IMR-90 (cell line): ENCODE data around the gene FAM193A. TPM values are rescaled to one million over a fixed set of nuclear protein-coding genes. Genes with fewer than 3 reads are reported as not detected.
A peak's percentile ranks its signal among the peaks of the same experiment; 100 is the strongest.

ENCODE experiments used
- ATAC-seq: fragments of 200-7000 bp; cut with Tn5 transposase; 2 replicates; pipeline ENCODE4 v1.9.1; 2020; ENCODE audit warnings: low read depth, mild to moderate bottlenecking, moderate library complexity
- BruUV-seq: library from RNA; stranded (reverse); fragments of 400-500 nt; replicated peaks from 2 replicates; lab custom pipeline; 2021; lab: Mats Ljungman, UMichigan
- CTCF ChIA-PET: fragments of 300-600 bp; formaldehyde crosslinking; extraction: SDS; loops from one replicate; lab custom pipeline; 2021; ENCODE audit warnings: antibody characterized with exemption; lab: Yijun Ruan, JAX
- POLR2A ChIA-PET: fragments of 300-600 bp; sonication (Branson Sonifier 250); formaldehyde crosslinking; loops from one replicate; lab custom pipeline; 2022; ENCODE audit warnings: antibody characterized with exemption; ENCODE audit not compliant: unreplicated experiment; lab: Charles Lee
- DNase-seq: peaks from one replicate; pipeline ENCODE4 v3.0.0; 2013
- H2AFZ ChIP-seq: replicated peaks from 2 replicates; pipeline ENCODE3; 2013; ENCODE audit warnings: low read length, mild to moderate bottlenecking; ENCODE audit not compliant: poor library complexity
- H2AK5ac ChIP-seq: 2 replicates; pipeline ENCODE4 v1.6.1; 2013; ENCODE audit warnings: low read depth, low read length, inconsistent platforms
- H2AK9ac ChIP-seq: replicated peaks from 2 replicates; pipeline ENCODE3; 2013; ENCODE audit warnings: mild to moderate bottlenecking, low read depth, low read length, moderate library complexity; ENCODE audit not compliant: poor library complexity
- H2BK120ac ChIP-seq: 2 replicates; pipeline ENCODE4 v1.6.1; 2013; ENCODE audit warnings: low read depth, low read length, inconsistent platforms
- H2BK15ac ChIP-seq: 3 replicates; pipeline ENCODE4 v1.6.1; 2013; ENCODE audit warnings: low read depth, low read length, inconsistent platforms
- H2BK20ac ChIP-seq: 2 replicates; pipeline ENCODE4 v1.6.1; 2013; ENCODE audit warnings: low read depth, mild to moderate bottlenecking, inconsistent platforms, low read length, moderate library complexity
- H2BK5ac ChIP-seq: 2 replicates; pipeline ENCODE4 v1.6.1; 2013; ENCODE audit warnings: mild to moderate bottlenecking, low read depth, low read length, inconsistent platforms; ENCODE audit not compliant: poor library complexity, severe bottlenecking
- H3K14ac ChIP-seq: replicated peaks from 2 replicates; pipeline ENCODE4 v1.6.1; 2013; ENCODE audit warnings: low read depth, low read length, inconsistent platforms
- H3K18ac ChIP-seq: 2 replicates; pipeline ENCODE4 v1.6.1; 2013; ENCODE audit warnings: low read depth, low read length, control low read depth
- H3K23ac ChIP-seq: 2 replicates; pipeline ENCODE4 v1.6.1; 2013; ENCODE audit warnings: low read depth, low read length, inconsistent platforms
- H3K27ac ChIP-seq: 2 replicates; pipeline ENCODE4 v1.5.1; 2013; ENCODE audit warnings: mild to moderate bottlenecking, control low read depth, low read length; ENCODE audit not compliant: insufficient read depth
- H3K27me3 ChIP-seq: 2 replicates; pipeline ENCODE4 v1.6.1; 2013; ENCODE audit warnings: low read length; ENCODE audit not compliant: control insufficient read depth, insufficient read depth
- H3K36me3 ChIP-seq: 2 replicates; pipeline ENCODE4 v1.6.1; 2013; ENCODE audit warnings: low read length, mixed read lengths; ENCODE audit not compliant: control insufficient read depth, insufficient read depth
- H3K4ac ChIP-seq: 2 replicates; pipeline ENCODE4 v1.6.1; 2013; ENCODE audit warnings: low read depth, low read length, inconsistent platforms
- H3K4me1 ChIP-seq: 2 replicates; pipeline ENCODE4 v1.6.1; 2013; ENCODE audit warnings: low read length, mixed read lengths; ENCODE audit not compliant: control insufficient read depth, insufficient read depth
- H3K4me2 ChIP-seq: 2 replicates; pipeline ENCODE4 v1.6.1; 2013; ENCODE audit warnings: low read depth, mild to moderate bottlenecking, control low read depth, low read length, moderate library complexity
- H3K4me3 ChIP-seq: 2 replicates; pipeline ENCODE4 v1.5.1; 2013; ENCODE audit warnings: low read depth, mild to moderate bottlenecking, control low read depth, low read length, moderate library complexity; ENCODE audit not compliant: insufficient read depth
- H3K56ac ChIP-seq: 2 replicates; pipeline ENCODE4 v1.6.1; 2013; ENCODE audit warnings: low read length, inconsistent platforms; ENCODE audit not compliant: insufficient read depth; ENCODE audit errors: extremely low read depth
- H3K79me1 ChIP-seq, 2 experiments: 2 replicates each; pipeline ENCODE4 v1.6.1; 2013; ENCODE audit warnings: low read length in 2 of 2, inconsistent platforms in 1 of 2, low read depth in 1 of 2
- H3K9ac ChIP-seq: 2 replicates; pipeline ENCODE4 v1.6.1; 2013; ENCODE audit warnings: low read depth, low read length, control low read depth
- H3K9me1 ChIP-seq: 2 replicates; pipeline ENCODE4 v1.6.1; 2013; ENCODE audit warnings: low read length, inconsistent platforms; ENCODE audit not compliant: insufficient read depth
- H3K9me3 ChIP-seq: 2 replicates; pipeline ENCODE4 v1.6.1; 2013; ENCODE audit warnings: low read length; ENCODE audit not compliant: control insufficient read depth, insufficient read depth
- H4K20me1 ChIP-seq: 2 replicates; pipeline ENCODE4 v1.6.1; 2013; ENCODE audit warnings: low read length, inconsistent platforms; ENCODE audit not compliant: insufficient read depth
- H4K5ac ChIP-seq: 2 replicates; pipeline ENCODE4 v1.6.1; 2013; ENCODE audit warnings: mild to moderate bottlenecking, low read depth, low read length, control low read depth
- H4K8ac ChIP-seq, 2 experiments: 2 replicates each; pipeline ENCODE4 v1.6.1; 2013; ENCODE audit warnings: low read depth in 2 of 2, low read length in 2 of 2, control low read depth in 1 of 2, inconsistent platforms in 1 of 2
- H4K91ac ChIP-seq: 2 replicates; pipeline ENCODE4 v1.6.1; 2013; ENCODE audit warnings: low read depth, low read length, inconsistent platforms; ENCODE audit not compliant: insufficient read depth
- BHLHE40 ChIP-seq: fragments of 150-350 bp; IDR thresholded peaks from 2 replicates; pipeline ENCODE4 v1.6.1; 2016; ENCODE audit warnings: mild to moderate bottlenecking, low read depth, low read length
- RAD21 ChIP-seq: IDR thresholded peaks from 2 replicates; pipeline ENCODE4 v1.6.1; 2012; ENCODE audit warnings: low read length, improper control_type of control experiment
- WGBS, 2 experiments: methylation state at CpG; one replicate each; pipeline versions ENCODE4 v1.1.5 to v1.1.7; 2013; ENCODE audit warnings: missing lambda C conversion rate in 2 of 2; ENCODE audit not compliant: insufficient read length in 1 of 2; ENCODE audit errors: extremely low coverage in 2 of 2; 5-methylcytosine and 5-hydroxymethylcytosine counted together
- dilution Hi-C: fragments of 300-500 bp; cut with HindIII; formaldehyde crosslinking; loops from one replicate; pipeline ENCODE4 v1.14.3; 2018; ENCODE audit warnings: low sequenced_read_pairs; ENCODE audit not compliant: unreplicated experiment
- in situ Hi-C: fragments of 300-500 bp; cut with MboI; formaldehyde crosslinking; loops from 3 replicates; pipeline ENCODE4 v1.14.3; 2019; ENCODE audit warnings: low sequenced_read_pairs, inconsistent platforms, mixed read lengths
- intact Hi-C: fragments of 100-400 bp; cut with micrococcal nuclease; formaldehyde crosslinking; loops from 2 replicates; pipeline ENCODE4 v1.10.0; 2022
- polyA plus RNA-seq, 3 experiments: library from polyadenylated mRNA; depleted of rRNA; stranded (reverse); fragments of >200 nt; gene quantifications; 2 replicates each; pipeline ENCODE4 v1.2.3, GENCODE V29; 2012; ENCODE audit warnings: low replicate concordance in 1 of 3
- total RNA-seq: library from RNA; depleted of rRNA; stranded (reverse); fragments of >200 nt; gene quantifications from 2 replicates; pipeline ENCODE4 v1.2.3, GENCODE V29; 2012

Gene FAM193A
- total and polyA plus RNA-seq, 2 of the 4 experiments (the other 2 are of a cell fraction), result 6.8 to 11.0 TPM

GRCh38 chr4:2587213-2587823 lies 50.9 kb downstream of the FAM193A start:
- no peaks in the 10 kb centered on the region for H3K27me3 ChIP-seq
- no peak overlapping the region for H2BK15ac ChIP-seq
- CTCF ChIA-PET, result interaction anchor here (0.6 kb wide), 1 partner anchor 14 kb away, joined by 5 read pairs; no protein-coding TSS in a partner anchor
- H4K5ac ChIP-seq, result no peak overlapping the region
- POLR2A ChIA-PET, result no interaction called here
- no peak overlapping the region for H2BK120ac ChIP-seq
- in situ Hi-C loops, result no loop called here
- H3K4ac ChIP-seq, result no peak overlapping the region
- H2BK5ac ChIP-seq, result peak overlapping the region; percentile 44
- peaks cover 96% of the 10 kb centered on the region for H4K20me1 ChIP-seq
- H3K56ac ChIP-seq, result no peak overlapping the region
- no peak overlapping the region for H3K23ac ChIP-seq
- H3K18ac ChIP-seq, result no peak overlapping the region
- dilution Hi-C loops, result no loop called here
- no peak overlapping the region for H2BK20ac ChIP-seq
- BruUV-seq, result no TSS peak
- WGBS, 2 experiments, result 64% methylated on average over 6 of the region's 8 CpGs; no CpG with 5 or more reads in 1 of the 2 experiments
- no peaks in the 10 kb centered on the region for H3K36me3 ChIP-seq
- H3K4me3 ChIP-seq, result no peak overlapping the region
- peak; percentile 32 for DNase-seq
- intact Hi-C loops, result loop anchor here (2.0 kb wide), 1 partner anchor 51 kb away; the partner anchor contains the start of gene FAM193A
- H2AFZ ChIP-seq, result no peak overlapping the region
- no peak overlapping the region for H3K9ac ChIP-seq
- no peak overlapping the region for H4K8ac ChIP-seq
- H3K27ac ChIP-seq, result peak overlapping the region; percentile 36; the same call in 1 of the 2 replicates
- peak overlapping the region; percentile 11; the same call in 1 of the 2 replicates for H3K14ac ChIP-seq
- peaks cover 19 to 81% of the 10 kb centered on the region in 2 experiments for H3K79me1 ChIP-seq
- H2AK9ac ChIP-seq, result peak overlapping the region; percentile 10
- peak; percentile 56 for ATAC-seq
- H3K9me1 ChIP-seq, result peaks cover 22% of the 10 kb centered on the region
- H3K9me3 ChIP-seq, result no peaks in the 10 kb centered on the region
- peak overlapping the region; percentile 50 for H3K4me2 ChIP-seq
- no peak overlapping the region for H2AK5ac ChIP-seq
- peaks cover 21% of the 10 kb centered on the region for H3K4me1 ChIP-seq
- H4K91ac ChIP-seq, result no peak overlapping the region
- TF ChIP-seq RAD21 (no peak), BHLHE40 (peak; percentile 41; the same call in 1 of the 2 replicates)
